Activated CD4-positive, alpha-beta memory T cell treated with anti-CD3 and anti-CD28 coated beads, Interleukin-2, amount 10 ng/mL, durations not matched to agents 7 days and 5 days (primary cell): ENCODE data around the gene LIPE. TPM values are rescaled to one million over a fixed set of nuclear protein-coding genes. Genes with fewer than 3 reads are reported as not detected.

Source experiments
- CTCF ChIA-PET: fragments of 350-600 bp; sonication (Branson Sonifier 250); formaldehyde crosslinking; loops from one replicate; lab custom pipeline; 2021; ENCODE audit warnings: antibody characterized with exemption, inconsistent platforms; lab: Charles Lee
- POLR2A ChIA-PET: fragments of 350-600 bp; sonication (Branson Sonifier 250); formaldehyde crosslinking; loops from one replicate; lab custom pipeline; 2021; ENCODE audit warnings: antibody characterized with exemption; lab: Charles Lee
- DNase-seq: peaks from one replicate; pipeline ENCODE4 v3.0.0-alpha.2; 2020
- H3K27ac Mint-ChIP-seq: one replicate; pipeline ENCODE4 v1.8.0; 2021; ENCODE audit warnings: mild to moderate bottlenecking, mixed read lengths
- H3K27me3 Mint-ChIP-seq: one replicate; pipeline ENCODE4 v1.8.0; 2021; ENCODE audit warnings: mixed read lengths
- H3K36me3 Mint-ChIP-seq: one replicate; pipeline ENCODE4 v1.8.0; 2021; ENCODE audit warnings: low read depth, mixed read lengths
- H3K4me1 Mint-ChIP-seq: one replicate; pipeline ENCODE4 v1.8.0; 2021; ENCODE audit warnings: mixed read lengths
- H3K4me3 Mint-ChIP-seq: one replicate; pipeline ENCODE4 v1.8.0; 2021; ENCODE audit warnings: mild to moderate bottlenecking, mixed read lengths
- H3K9me3 Mint-ChIP-seq: one replicate; pipeline ENCODE4 v1.8.0; 2021; ENCODE audit warnings: mixed read lengths
- total RNA-seq, 2 experiments: library from RNA; stranded (reverse); gene quantifications; one replicate each; pipeline ENCODE4 v1.2.3, GENCODE V29; 2021

Gene LIPE
- total RNA-seq, 2 experiments from 2014 or later, result 34.7 to 37.2 TPM

GRCh38 chr19:42368765-42369164 is 58.4 kb downstream of the LIPE start:
- ChIA-PET POLR2A (no interaction called here), CTCF (no interaction called here)
- no peak for DNase-seq
- no peaks in the 10 kb centered on the region for H3K4me1 Mint-ChIP-seq
- peaks cover 4% of the 10 kb centered on the region for H3K9me3 Mint-ChIP-seq
- peaks cover 6% of the 10 kb centered on the region for H3K36me3 Mint-ChIP-seq
- H3K27me3 Mint-ChIP-seq, result no peaks in the 10 kb centered on the region
- H3K27ac Mint-ChIP-seq, result no peak overlapping the region
- no peak overlapping the region for H3K4me3 Mint-ChIP-seq

- Mint-ChIP-seq H3K36me3 (peaks cover 6% of the 10 kb centered on the region), H3K27ac (no peak overlapping the region), H3K27me3 (no peaks in the 10 kb centered on the region), H3K9me3 (peaks cover 7% of the 10 kb centered on the region), H3K4me1 (no peaks in the 10 kb centered on the region), H3K4me3 (no peak overlapping the region)
- POLR2A ChIA-PET, result no interaction called here
- DNase-seq, result no peak
- CTCF ChIA-PET, result no interaction called here
These were observed 58.8 kb downstream of the LIPE start for GRCh38 chr19:42368360-42368759.

GRCh38 chr19:42367929-42368328 is 59.3 kb downstream of the LIPE start:
- peaks cover 7% of the 10 kb centered on the region for H3K9me3 Mint-ChIP-seq
- H3K27me3 Mint-ChIP-seq, result no peaks in the 10 kb centered on the region
- no peak overlapping the region for H3K27ac Mint-ChIP-seq
- ChIA-PET POLR2A (no interaction called here), CTCF (no interaction called here)
- no peak overlapping the region for H3K4me3 Mint-ChIP-seq
- no peak for DNase-seq
- H3K36me3 Mint-ChIP-seq, result peaks cover 6% of the 10 kb centered on the region
- H3K4me1 Mint-ChIP-seq, result no peaks in the 10 kb centered on the region

GRCh38 chr19:42366673-42367072 is 60.5 kb downstream of the LIPE start:
- no peaks in the 10 kb centered on the region for H3K4me1 Mint-ChIP-seq
- DNase-seq, result no peak
- peaks cover 7% of the 10 kb centered on the region for H3K9me3 Mint-ChIP-seq
- H3K4me3 Mint-ChIP-seq, result no peak overlapping the region
- no peak overlapping the region for H3K27ac Mint-ChIP-seq
- ChIA-PET POLR2A (no interaction called here), CTCF (no interaction called here)
- peaks cover 6% of the 10 kb centered on the region for H3K36me3 Mint-ChIP-seq
- no peaks in the 10 kb centered on the region for H3K27me3 Mint-ChIP-seq

GRCh38 chr19:42363614-42364346 is 63.4 kb downstream of the LIPE start:
- H3K4me3 Mint-ChIP-seq, result no peak overlapping the region

GRCh38 chr19:42362891-42363440 is 64.2 kb downstream of the LIPE start:
- CTCF ChIA-PET, result no interaction called here
- H3K27ac Mint-ChIP-seq, result no peak overlapping the region
- POLR2A ChIA-PET, result no interaction called here
- H3K4me3 Mint-ChIP-seq, result no peak overlapping the region
- H3K9me3 Mint-ChIP-seq, result peaks cover 7% of the 10 kb centered on the region
- H3K27me3 Mint-ChIP-seq, result no peaks in the 10 kb centered on the region
- peaks cover 6% of the 10 kb centered on the region for H3K36me3 Mint-ChIP-seq
- DNase-seq, result no peak
- no peaks in the 10 kb centered on the region for H3K4me1 Mint-ChIP-seq

More at GRCh38 chr19:42363614-42364346, 63.4 kb downstream of the LIPE start:
- H3K27ac Mint-ChIP-seq, result no peak overlapping the region
- H3K27me3 Mint-ChIP-seq, result no peaks in the 10 kb centered on the region
- peaks cover 7% of the 10 kb centered on the region for H3K9me3 Mint-ChIP-seq
- CTCF ChIA-PET, result no interaction called here
- no peak for DNase-seq
- no peaks in the 10 kb centered on the region for H3K4me1 Mint-ChIP-seq
- H3K36me3 Mint-ChIP-seq, result peaks cover 6% of the 10 kb centered on the region
- POLR2A ChIA-PET, result no interaction called here

- H3K4me1 Mint-ChIP-seq, result no peaks in the 10 kb centered on the region
- CTCF ChIA-PET, result no interaction called here
- no peak overlapping the region for H3K27ac Mint-ChIP-seq
- no peak for DNase-seq
- POLR2A ChIA-PET, result no interaction called here
- no peaks in the 10 kb centered on the region for H3K27me3 Mint-ChIP-seq
- H3K36me3 Mint-ChIP-seq, result peaks cover 6% of the 10 kb centered on the region
- peaks cover 7% of the 10 kb centered on the region for H3K9me3 Mint-ChIP-seq
- no peak overlapping the region for H3K4me3 Mint-ChIP-seq
These were observed 64.8 kb downstream of the LIPE start for GRCh38 chr19:42362342-42362741.

- Mint-ChIP-seq H3K27me3 (no peaks in the 10 kb centered on the region), H3K27ac (no peak overlapping the region), H3K9me3 (peaks cover 7% of the 10 kb centered on the region), H3K4me1 (no peaks in the 10 kb centered on the region), H3K4me3 (no peak overlapping the region), H3K36me3 (peaks cover 6% of the 10 kb centered on the region)
- CTCF ChIA-PET, result no interaction called here
- POLR2A ChIA-PET, result no interaction called here
- DNase-seq, result no peak
These were observed 65.7 kb downstream of the LIPE start for GRCh38 chr19:42361545-42361910.

- no peak overlapping the region for H3K4me3 Mint-ChIP-seq
- CTCF ChIA-PET, result no interaction called here
- H3K36me3 Mint-ChIP-seq, result peaks cover 6% of the 10 kb centered on the region
These were observed 66.2 kb downstream of the LIPE start for GRCh38 chr19:42360787-42361544.

GRCh38 chr19:42357290-42357689 is 69.9 kb downstream of the LIPE start:
- no peaks in the 10 kb centered on the region for H3K4me1 Mint-ChIP-seq
- no peaks in the 10 kb centered on the region for H3K27me3 Mint-ChIP-seq
- no peaks in the 10 kb centered on the region for H3K36me3 Mint-ChIP-seq
- H3K9me3 Mint-ChIP-seq, result no peaks in the 10 kb centered on the region
- no peak overlapping the region for H3K27ac Mint-ChIP-seq
- CTCF ChIA-PET, result no interaction called here
- no peak for DNase-seq
- POLR2A ChIA-PET, result no interaction called here
- H3K4me3 Mint-ChIP-seq, result no peak overlapping the region

More at GRCh38 chr19:42360787-42361544, 66.2 kb downstream of the LIPE start:
- peaks cover 7% of the 10 kb centered on the region for H3K9me3 Mint-ChIP-seq
- no peak overlapping the region for H3K27ac Mint-ChIP-seq
- H3K27me3 Mint-ChIP-seq, result no peaks in the 10 kb centered on the region
- DNase-seq, result no peak
- no peaks in the 10 kb centered on the region for H3K4me1 Mint-ChIP-seq
- POLR2A ChIA-PET, result no interaction called here

GRCh38 chr19:42356686-42357085 is 70.5 kb downstream of the LIPE start:
- no peak for DNase-seq
- Mint-ChIP-seq H3K27me3 (no peaks in the 10 kb centered on the region), H3K4me3 (no peak overlapping the region), H3K27ac (no peak overlapping the region), H3K9me3 (no peaks in the 10 kb centered on the region), H3K36me3 (no peaks in the 10 kb centered on the region), H3K4me1 (no peaks in the 10 kb centered on the region)
- ChIA-PET CTCF (no interaction called here), POLR2A (interaction anchor here (0.6 kb wide), 1 partner anchor 40 kb away, joined by 3 read pairs; no protein-coding TSS in a partner anchor)

GRCh38 chr19:42355896-42356295 is 71.3 kb downstream of the LIPE start:
- no peak for DNase-seq
- H3K27ac Mint-ChIP-seq, result no peak overlapping the region
- no peaks in the 10 kb centered on the region for H3K27me3 Mint-ChIP-seq
- ChIA-PET CTCF (no interaction called here), POLR2A (no interaction called here)
- no peaks in the 10 kb centered on the region for H3K36me3 Mint-ChIP-seq
- no peaks in the 10 kb centered on the region for H3K4me1 Mint-ChIP-seq
- H3K9me3 Mint-ChIP-seq, result no peaks in the 10 kb centered on the region
- no peak overlapping the region for H3K4me3 Mint-ChIP-seq

GRCh38 chr19:42353341-42354015 is 73.7 kb downstream of the LIPE start:
- H3K27ac Mint-ChIP-seq, result no peak overlapping the region

More at GRCh38 chr19:42353341-42354015, 73.7 kb downstream of the LIPE start:
- Mint-ChIP-seq H3K27me3 (no peaks in the 10 kb centered on the region), H3K4me1 (no peaks in the 10 kb centered on the region), H3K36me3 (no peaks in the 10 kb centered on the region), H3K4me3 (no peak overlapping the region), H3K9me3 (no peaks in the 10 kb centered on the region)
- POLR2A ChIA-PET, result no interaction called here
- CTCF ChIA-PET, result no interaction called here
- no peak for DNase-seq
